RWPE2 (cell line): ENCODE measurements around the gene IFFO2.

Experiments
- ATAC-seq: fragments of 200-7000 bp; cut with Tn5 transposase; 3 replicates; pipeline ENCODE4 v1.9.1; 2021; ENCODE audit warnings: low read depth
- DNase-seq: peaks from one replicate; pipeline ENCODE4 v3.0.0-alpha.2; 2020; ENCODE audit warnings: low spot score
- H3K27ac ChIP-seq: fragments of 450-650 bp; 2 replicates; pipeline ENCODE4 v1.5.1; 2017; ENCODE audit warnings: mild to moderate bottlenecking; ENCODE audit not compliant: poor library complexity, severe bottlenecking
- H3K27me3 ChIP-seq: fragments of 250-450 bp; sonication (Bioruptor Pico); 2 replicates; pipeline ENCODE4 v1.5.1; 2021; ENCODE audit warnings: mild to moderate bottlenecking, moderate library complexity; ENCODE audit not compliant: insufficient read depth, poor library complexity, severe bottlenecking
- H3K36me3 ChIP-seq: fragments of 250-450 bp; sonication (Bioruptor Pico); 2 replicates; pipeline ENCODE4 v1.5.1; 2020; ENCODE audit warnings: low read depth, mild to moderate bottlenecking, moderate library complexity
- H3K4me1 ChIP-seq: fragments of 250-450 bp; sonication (Bioruptor Pico); 2 replicates; pipeline ENCODE4 v1.5.1; 2021; ENCODE audit warnings: mild to moderate bottlenecking, moderate library complexity; ENCODE audit not compliant: insufficient read depth, poor library complexity, severe bottlenecking
- H3K4me3 ChIP-seq: fragments of 250-450 bp; sonication (Bioruptor Pico); 2 replicates; pipeline ENCODE4 v1.5.1; 2021; ENCODE audit warnings: mild to moderate bottlenecking, moderate library complexity; ENCODE audit not compliant: severe bottlenecking
- H3K9me3 ChIP-seq: fragments of 250-450 bp; sonication (Bioruptor Pico); 2 replicates; pipeline ENCODE4 v1.5.1; 2021; ENCODE audit warnings: mild to moderate bottlenecking, moderate library complexity; ENCODE audit not compliant: severe bottlenecking
- TF ChIP-seq, protein P1 (sequence below): fragments of 450-650 bp; IDR thresholded peaks from one replicate; pipeline ENCODE4 v1.5.1; 2017; ENCODE audit warnings: mild to moderate bottlenecking, moderate library complexity; ENCODE audit not compliant: poor library complexity, severe bottlenecking

The IFFO2 gene

DNA sequence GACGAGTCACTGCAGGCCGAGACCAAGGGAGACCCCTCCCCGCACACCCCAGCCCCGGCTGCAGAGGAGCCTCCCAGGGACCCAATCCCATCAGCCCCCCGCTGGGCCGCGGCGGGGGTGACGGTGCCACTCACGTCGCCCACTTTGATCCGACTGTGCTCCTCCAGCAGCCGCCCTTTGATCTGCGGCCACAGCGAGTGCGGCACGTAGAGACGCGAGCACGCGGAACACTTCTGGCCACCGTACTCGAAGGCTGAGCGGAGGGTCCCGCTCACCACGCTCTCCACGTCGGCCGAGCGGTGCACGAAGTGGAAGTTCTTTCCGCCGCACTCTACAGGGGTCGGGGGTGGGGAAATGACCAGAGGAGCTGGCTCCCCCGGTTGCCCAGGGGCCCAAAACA is 79.2 kb downstream of the IFFO2 start:
- no peak overlapping the region for H3K4me3 ChIP-seq
- DNase-seq = no peak
- H3K36me3 ChIP-seq = no peaks in the 10 kb centered on the region
- H3K27me3 ChIP-seq = no peaks in the 10 kb centered on the region
- TF ChIP-seq, protein P1, sequence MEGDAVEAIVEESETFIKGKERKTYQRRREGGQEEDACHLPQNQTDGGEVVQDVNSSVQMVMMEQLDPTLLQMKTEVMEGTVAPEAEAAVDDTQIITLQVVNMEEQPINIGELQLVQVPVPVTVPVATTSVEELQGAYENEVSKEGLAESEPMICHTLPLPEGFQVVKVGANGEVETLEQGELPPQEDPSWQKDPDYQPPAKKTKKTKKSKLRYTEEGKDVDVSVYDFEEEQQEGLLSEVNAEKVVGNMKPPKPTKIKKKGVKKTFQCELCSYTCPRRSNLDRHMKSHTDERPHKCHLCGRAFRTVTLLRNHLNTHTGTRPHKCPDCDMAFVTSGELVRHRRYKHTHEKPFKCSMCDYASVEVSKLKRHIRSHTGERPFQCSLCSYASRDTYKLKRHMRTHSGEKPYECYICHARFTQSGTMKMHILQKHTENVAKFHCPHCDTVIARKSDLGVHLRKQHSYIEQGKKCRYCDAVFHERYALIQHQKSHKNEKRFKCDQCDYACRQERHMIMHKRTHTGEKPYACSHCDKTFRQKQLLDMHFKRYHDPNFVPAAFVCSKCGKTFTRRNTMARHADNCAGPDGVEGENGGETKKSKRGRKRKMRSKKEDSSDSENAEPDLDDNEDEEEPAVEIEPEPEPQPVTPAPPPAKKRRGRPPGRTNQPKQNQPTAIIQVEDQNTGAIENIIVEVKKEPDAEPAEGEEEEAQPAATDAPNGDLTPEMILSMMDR = no peak
- no peaks in the 10 kb centered on the region for H3K9me3 ChIP-seq
- ATAC-seq = no peak
- H3K27ac ChIP-seq = no peak overlapping the region
- no peaks in the 10 kb centered on the region for H3K4me1 ChIP-seq

DNA sequence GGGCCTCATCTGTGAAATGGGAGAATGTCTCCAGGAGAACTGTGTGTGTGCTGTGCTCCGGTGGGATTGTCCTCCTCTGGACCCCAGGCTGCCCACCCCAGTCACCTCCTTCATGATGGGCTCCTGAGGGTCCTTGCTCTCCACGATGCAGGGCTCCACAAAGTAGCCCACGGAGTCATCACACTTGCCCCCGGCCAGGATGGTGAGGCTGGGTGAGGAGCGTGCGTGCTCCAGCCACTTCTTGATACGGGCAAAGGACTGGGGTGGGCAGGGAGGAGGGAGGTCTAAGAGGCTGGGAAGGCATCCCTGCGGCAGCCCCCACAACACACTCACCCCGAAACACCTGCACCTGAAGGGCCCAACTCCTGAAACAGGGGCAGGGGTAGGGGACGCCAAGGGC is 80.3 kb downstream of the IFFO2 start:
- H3K4me3 ChIP-seq = no peak overlapping the region
- TF ChIP-seq, protein P1 = no peak
- ATAC-seq = no peak

DNA sequence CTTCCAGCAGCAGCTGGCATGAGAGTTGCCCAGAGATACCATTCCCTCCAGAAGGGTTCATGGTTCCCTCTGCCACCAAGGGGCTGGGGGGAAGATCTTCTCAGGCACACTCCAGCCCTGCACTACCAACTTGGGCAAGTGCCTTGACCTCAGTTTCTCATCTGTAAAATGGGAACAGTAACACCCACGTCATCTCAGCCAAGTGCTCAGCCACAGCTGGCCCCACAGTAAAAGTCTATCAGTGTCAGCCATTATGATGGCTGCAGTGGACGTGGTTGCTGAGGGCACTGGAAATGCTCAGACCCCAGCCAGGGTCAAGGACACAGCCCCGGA is 80.7 kb downstream of the IFFO2 start:
- H3K27ac ChIP-seq = no peak overlapping the region
- H3K9me3 ChIP-seq = no peaks in the 10 kb centered on the region
- no peaks in the 10 kb centered on the region for H3K36me3 ChIP-seq
- no peak for DNase-seq
- no peaks in the 10 kb centered on the region for H3K4me1 ChIP-seq
- TF ChIP-seq, protein P1 = no peak
- H3K4me3 ChIP-seq = no peak overlapping the region
- no peak for ATAC-seq
- H3K27me3 ChIP-seq = no peaks in the 10 kb centered on the region

More for the DNA sequence above, 80.3 kb downstream of the IFFO2 start:
- no peaks in the 10 kb centered on the region for H3K27me3 ChIP-seq
- no peak for DNase-seq
- H3K27ac ChIP-seq = no peak overlapping the region
- H3K36me3 ChIP-seq = no peaks in the 10 kb centered on the region
- H3K9me3 ChIP-seq = no peaks in the 10 kb centered on the region
- no peaks in the 10 kb centered on the region for H3K4me1 ChIP-seq

DNA sequence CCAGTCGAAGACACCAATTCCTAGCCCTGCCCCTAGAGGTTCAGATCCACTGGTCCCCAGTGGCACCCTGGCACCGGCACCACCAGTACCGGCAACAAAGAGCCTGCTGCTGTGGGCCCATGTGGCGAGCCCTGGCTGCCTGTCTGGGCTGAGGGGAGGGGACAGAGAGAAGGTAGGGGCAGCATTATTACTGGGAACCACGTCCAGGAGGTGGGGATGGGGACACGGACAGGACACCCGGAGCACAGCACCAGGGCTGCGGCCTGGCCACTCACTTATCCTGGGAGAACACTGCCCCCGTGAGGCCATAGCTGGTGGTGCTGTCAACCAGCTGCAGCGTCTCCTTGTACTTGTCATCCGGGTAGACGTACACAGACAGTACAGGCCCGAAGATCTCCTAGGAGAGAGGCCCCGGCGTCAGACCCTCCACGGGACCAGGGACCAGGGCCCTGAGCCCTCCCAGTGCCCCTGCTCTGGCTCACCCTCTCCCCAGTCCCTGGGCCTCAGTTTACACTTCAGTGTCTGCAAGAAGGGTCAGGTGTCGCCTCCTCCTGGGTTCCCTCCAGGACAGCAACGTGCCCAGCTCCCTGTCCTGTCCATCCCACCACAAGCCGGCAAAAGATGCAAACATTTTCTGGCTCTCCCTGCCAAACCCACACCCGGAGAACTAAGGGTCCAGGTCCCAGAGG is 81.2 kb downstream of the IFFO2 start:
- Histone ChIP-seq H3K4me1 (no peaks in the 10 kb centered on the region), H3K27me3 (no peaks in the 10 kb centered on the region), H3K4me3 (no peak overlapping the region), H3K36me3 (no peaks in the 10 kb centered on the region), H3K9me3 (no peaks in the 10 kb centered on the region), H3K27ac (no peak overlapping the region)
- TF ChIP-seq, protein P1 = peak; percentile 71
- ATAC-seq (peak; percentile 70), DNase-seq (no peak)

DNA sequence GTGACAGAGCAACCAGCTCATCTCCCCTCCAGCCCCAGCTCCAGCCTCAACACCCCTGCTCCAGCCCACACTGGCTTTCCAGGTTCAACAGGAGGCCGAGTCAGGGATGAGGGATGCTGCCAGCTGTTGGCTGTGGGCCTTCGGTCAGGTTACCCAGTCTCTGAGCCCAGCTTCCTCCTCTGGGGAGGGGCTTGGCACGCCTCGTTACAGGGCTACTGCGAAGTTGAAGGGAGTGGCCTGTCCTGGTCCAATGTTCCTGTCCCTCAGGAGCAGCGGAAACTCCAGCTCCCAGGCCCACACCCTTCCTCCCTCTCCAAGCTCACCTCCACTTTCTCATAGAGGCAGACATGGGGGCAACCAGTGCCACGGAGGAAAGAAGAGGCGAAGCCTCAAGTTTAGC is 81.9 kb downstream of the IFFO2 start:
- Histone ChIP-seq H3K4me1 (no peaks in the 10 kb centered on the region), H3K9me3 (no peaks in the 10 kb centered on the region), H3K36me3 (no peaks in the 10 kb centered on the region), H3K27ac (no peak overlapping the region), H3K4me3 (no peak overlapping the region), H3K27me3 (no peaks in the 10 kb centered on the region)
- ATAC-seq (no peak), DNase-seq (no peak)
- TF ChIP-seq, protein P1 = no peak
